ENCODE measurements around the gene IGF2BP2. TPM values are rescaled to one million over a fixed set of nuclear protein-coding genes. Genes with fewer than 3 reads are reported as not detected.

The IGF2BP2 gene
- total and polyA plus RNA-seq, 9 of the 15 experiments (the other 6 are each of a cell fraction or from before 2014, with no cell fraction given): 3.2 to 59.6 (median 30.5) TPM

DNA sequence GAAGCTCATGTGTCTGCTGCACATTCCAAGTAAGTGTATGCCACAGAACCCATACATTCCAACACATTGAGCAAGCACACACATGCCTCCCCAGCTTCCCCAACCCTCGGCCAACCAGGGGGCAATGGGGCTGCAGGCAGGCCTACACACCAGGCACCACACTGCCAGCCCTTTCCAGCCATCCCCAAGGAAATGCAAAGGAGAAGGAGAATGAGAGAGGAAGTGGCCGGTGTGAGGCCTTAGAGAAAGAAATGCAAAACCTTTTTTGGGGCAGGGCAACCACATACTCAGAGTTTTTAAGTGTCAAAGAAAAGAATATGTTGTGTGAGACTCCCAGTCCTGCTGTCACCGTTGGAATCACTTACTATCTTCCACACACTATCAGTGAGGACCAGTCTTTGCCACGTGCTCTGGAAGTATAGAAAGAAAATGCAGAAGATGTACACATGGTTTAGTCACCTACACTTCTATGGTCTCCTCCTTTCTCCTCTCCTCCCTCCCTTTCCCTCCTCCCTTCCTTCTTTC, 11.1 kb downstream of the IGF2BP2 start (continued):
- TF ChIP-seq, protein P1, sequence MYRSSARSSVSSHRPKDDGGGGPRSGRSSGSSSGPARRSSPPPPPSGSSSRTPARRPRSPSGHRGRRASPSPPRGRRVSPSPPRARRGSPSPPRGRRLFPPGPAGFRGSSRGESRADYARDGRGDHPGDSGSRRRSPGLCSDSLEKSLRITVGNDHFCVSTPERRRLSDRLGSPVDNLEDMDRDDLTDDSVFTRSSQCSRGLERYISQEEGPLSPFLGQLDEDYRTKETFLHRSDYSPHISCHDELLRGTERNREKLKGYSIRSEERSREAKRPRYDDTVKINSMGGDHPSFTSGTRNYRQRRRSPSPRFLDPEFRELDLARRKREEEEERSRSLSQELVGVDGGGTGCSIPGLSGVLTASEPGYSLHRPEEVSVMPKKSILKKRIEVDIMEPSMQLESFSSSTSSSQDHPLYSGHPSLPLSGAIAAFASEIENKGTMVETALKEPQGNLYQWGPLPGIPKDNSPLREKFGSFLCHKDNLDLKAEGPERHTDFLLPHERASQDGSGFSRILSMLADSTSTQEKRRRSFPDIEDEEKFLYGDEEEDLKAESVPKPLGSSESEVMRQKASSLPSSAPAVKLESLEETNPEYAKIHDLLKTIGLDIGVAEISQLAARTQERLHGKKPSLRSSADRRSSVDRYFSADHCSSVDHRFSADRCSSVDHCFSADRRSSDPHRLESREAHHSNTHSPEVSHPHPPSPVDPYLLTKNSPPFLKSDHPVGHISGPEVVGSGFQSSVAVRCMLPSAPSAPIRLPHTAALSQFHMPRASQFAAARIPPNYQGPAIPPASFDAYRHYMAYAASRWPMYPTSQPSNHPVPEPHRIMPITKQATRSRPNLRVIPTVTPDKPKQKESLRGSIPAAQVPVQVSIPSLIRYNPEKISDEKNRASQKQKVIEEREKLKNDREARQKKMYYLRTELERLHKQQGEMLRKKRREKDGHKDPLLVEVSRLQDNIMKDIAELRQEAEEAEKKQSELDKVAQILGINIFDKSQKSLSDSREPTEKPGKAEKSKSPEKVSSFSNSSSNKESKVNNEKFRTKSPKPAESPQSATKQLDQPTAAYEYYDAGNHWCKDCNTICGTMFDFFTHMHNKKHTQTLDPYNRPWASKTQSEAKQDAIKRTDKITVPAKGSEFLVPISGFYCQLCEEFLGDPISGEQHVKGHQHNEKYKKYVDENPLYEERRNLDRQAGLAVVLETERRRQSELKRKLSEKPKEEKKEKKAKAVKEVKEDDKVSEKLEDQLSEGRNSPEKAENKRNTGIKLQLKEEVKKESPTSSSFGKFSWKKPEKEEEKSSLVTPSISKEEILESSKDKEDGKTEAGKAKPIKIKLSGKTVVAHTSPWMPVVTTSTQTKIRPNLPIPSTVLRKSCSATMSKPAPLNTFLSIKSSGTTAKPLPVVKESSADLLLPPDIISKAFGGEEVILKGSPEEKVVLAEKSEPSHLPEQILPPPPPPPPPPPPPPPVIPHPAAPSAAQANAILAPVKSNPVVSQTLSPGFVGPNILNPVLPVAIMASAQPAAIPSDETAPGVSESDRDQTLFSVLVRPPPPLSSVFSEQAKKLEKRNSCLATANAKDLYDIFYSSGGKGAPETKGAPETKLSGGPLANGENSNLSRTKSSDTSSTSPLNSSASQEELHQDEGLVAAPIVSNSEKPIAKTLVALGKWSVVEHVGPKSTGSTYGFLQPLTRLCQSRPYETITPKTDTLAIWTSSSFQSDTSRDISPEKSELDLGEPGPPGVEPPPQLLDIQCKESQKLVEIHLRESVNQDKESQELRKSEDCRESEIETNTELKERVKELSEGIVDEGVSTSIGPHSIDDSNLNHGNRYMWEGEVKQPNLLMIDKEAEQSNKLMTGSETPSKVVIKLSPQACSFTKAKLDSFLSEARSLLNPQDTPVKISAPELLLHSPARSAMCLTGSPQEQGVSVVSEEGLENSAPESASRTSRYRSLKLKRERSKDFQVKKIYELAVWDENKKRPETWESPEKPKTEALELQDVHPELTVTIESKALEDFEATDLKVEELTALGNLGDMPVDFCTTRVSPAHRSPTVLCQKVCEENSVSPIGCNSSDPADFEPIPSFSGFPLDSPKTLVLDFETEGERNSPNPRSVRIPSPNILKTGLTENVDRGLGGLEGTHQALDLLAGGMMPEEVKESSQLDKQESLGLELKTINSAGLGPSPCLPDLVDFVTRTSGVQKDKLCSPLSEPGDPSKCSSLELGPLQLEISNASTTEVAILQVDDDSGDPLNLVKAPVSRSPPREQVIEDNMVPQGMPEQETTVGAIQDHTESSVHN (IDR thresholded peaks at IDR 0.05; ENCODE audit: borderline replicate concordance in 1 of 2, low read depth in 1 of 2): no peak
- no peak for TF ChIP-seq PPARD (CRISPR knock-in tag; IDR thresholded peaks at IDR 0.05)
- TF ChIP-seq BRF1 (IDR thresholded peaks at IDR 0.05; ENCODE audit: borderline replicate concordance, extremely low read depth, insufficient read length): no peak
- TF ChIP-seq, protein P2, sequence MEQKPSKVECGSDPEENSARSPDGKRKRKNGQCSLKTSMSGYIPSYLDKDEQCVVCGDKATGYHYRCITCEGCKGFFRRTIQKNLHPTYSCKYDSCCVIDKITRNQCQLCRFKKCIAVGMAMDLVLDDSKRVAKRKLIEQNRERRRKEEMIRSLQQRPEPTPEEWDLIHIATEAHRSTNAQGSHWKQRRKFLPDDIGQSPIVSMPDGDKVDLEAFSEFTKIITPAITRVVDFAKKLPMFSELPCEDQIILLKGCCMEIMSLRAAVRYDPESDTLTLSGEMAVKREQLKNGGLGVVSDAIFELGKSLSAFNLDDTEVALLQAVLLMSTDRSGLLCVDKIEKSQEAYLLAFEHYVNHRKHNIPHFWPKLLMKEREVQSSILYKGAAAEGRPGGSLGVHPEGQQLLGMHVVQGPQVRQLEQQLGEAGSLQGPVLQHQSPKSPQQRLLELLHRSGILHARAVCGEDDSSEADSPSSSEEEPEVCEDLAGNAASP (IDR thresholded peaks at IDR 0.05): no peak
- TF ChIP-seq, protein P3, sequence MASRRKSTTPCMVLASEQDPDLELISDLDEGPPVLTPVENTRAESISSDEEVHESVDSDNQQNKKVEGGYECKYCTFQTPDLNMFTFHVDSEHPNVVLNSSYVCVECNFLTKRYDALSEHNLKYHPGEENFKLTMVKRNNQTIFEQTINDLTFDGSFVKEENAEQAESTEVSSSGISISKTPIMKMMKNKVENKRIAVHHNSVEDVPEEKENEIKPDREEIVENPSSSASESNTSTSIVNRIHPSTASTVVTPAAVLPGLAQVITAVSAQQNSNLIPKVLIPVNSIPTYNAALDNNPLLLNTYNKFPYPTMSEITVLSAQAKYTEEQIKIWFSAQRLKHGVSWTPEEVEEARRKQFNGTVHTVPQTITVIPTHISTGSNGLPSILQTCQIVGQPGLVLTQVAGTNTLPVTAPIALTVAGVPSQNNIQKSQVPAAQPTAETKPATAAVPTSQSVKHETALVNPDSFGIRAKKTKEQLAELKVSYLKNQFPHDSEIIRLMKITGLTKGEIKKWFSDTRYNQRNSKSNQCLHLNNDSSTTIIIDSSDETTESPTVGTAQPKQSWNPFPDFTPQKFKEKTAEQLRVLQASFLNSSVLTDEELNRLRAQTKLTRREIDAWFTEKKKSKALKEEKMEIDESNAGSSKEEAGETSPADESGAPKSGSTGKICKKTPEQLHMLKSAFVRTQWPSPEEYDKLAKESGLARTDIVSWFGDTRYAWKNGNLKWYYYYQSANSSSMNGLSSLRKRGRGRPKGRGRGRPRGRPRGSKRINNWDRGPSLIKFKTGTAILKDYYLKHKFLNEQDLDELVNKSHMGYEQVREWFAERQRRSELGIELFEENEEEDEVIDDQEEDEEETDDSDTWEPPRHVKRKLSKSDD (conservative IDR thresholded peaks at IDR 0.05; ENCODE audit: low read length): no peak
- no peak for TF ChIP-seq HIVEP1 (CRISPR knock-in tag; IDR thresholded peaks at IDR 0.05)
- TF ChIP-seq POLR2A (conservative IDR thresholded peaks at IDR 0.05): no peak; the same call in 1 of the 2 replicates
- no peak; the same call in 1 of the 2 replicates for TF ChIP-seq JUN (IDR thresholded peaks at IDR 0.05; ENCODE audit: borderline replicate concordance, low read depth, low read length)
- no peak for TF ChIP-seq JUN (CRISPR knock-in tag; IDR thresholded peaks at IDR 0.05; ENCODE audit: borderline replicate concordance)
- no peak for TF ChIP-seq TCF7L2 (IDR thresholded peaks at IDR 0.05; ENCODE audit: low read depth, low read length)
- no peak for TF ChIP-seq GTF2F1 (IDR thresholded peaks at IDR 0.05; ENCODE audit: low read depth, low read length)
- no peak for TF ChIP-seq RNF2 (IDR thresholded peaks at IDR 0.05)
- TF ChIP-seq KDM4B (IDR thresholded peaks at IDR 0.05; ENCODE audit: borderline replicate concordance in 2 of 2, low read depth in 1 of 2): no peak
- no peak for TF ChIP-seq MYNN (IDR thresholded peaks at IDR 0.05)
- TF ChIP-seq MYNN (CRISPR knock-in tag; IDR thresholded peaks at IDR 0.05): no peak
- TF ChIP-seq ZNF507 (tag; conservative IDR thresholded peaks at IDR 0.05): no peak
- TF ChIP-seq ZSCAN29 (IDR thresholded peaks at IDR 0.05): no peak
- no peak for TF ChIP-seq MEF2D (tag; conservative IDR thresholded peaks at IDR 0.05; ENCODE audit: low read depth)
- TF ChIP-seq ZNF830 (CRISPR knock-in tag; IDR thresholded peaks at IDR 0.05): no peak
